Prostate gland (tissue), 2 donors: ENCODE measurements around the gene CCER1. TPM values are rescaled to one million over a fixed set of nuclear protein-coding genes. Genes with fewer than 3 reads are reported as not detected.

ENCODE experiments used
- DNase-seq: peaks from one replicate; pipeline ENCODE4 v3.0.0-alpha.2; 2019; ENCODE audit warnings: low spot score
- H3K27ac ChIP-seq, 2 donors: fragments of 200-600 bp; sonication (generic); 2 replicates each; pipeline ENCODE4 v1.5.1; 2017 to 2019
- H3K27me3 ChIP-seq: fragments of 200-600 bp; sonication (generic); replicated peaks from 2 replicates; pipeline ENCODE4 v1.5.1; 2019; ENCODE audit not compliant: insufficient read depth
- H3K36me3 ChIP-seq, 2 donors: fragments of 200-600 bp; sonication (generic); 1 replicate in 1 of 2; 2 replicates in 1 of 2; pipeline versions ENCODE4 v1.5.1 to v1.8.1; 2017 to 2019
- H3K4me1 ChIP-seq: fragments of 200-600 bp; sonication (generic); replicated peaks from 2 replicates; pipeline ENCODE4 v1.5.1; 2019
- H3K4me3 ChIP-seq, 2 donors: fragments of 200-600 bp; sonication (generic); 2 replicates each; pipeline ENCODE4 v1.5.1; 2017 to 2019
- H3K9me3 ChIP-seq: fragments of 200-600 bp; sonication (generic); 2 replicates; pipeline ENCODE4 v1.5.1; 2017
- CTCF ChIP-seq, 4 experiments: fragments of 200-600 bp in 2 of 4; fragments of 450-650 bp in 2 of 4; sonication (generic) in 2 of 4; IDR thresholded peaks; 1 replicate in 3 of 4; 2 replicates in 1 of 4; pipeline ENCODE4 v1.5.1; 2016 to 2019; ENCODE audit warnings: antibody characterized with exemption in 4 of 4, mild to moderate bottlenecking in 2 of 4, moderate library complexity in 2 of 4
- POLR2A ChIP-seq: fragments of 450-650 bp; IDR thresholded peaks from one replicate; pipeline ENCODE4 v1.6.1; 2016; ENCODE audit warnings: antibody characterized with exemption, mild to moderate bottlenecking
- POLR2AphosphoS5 ChIP-seq: sonication (generic); formaldehyde crosslinking; IDR thresholded peaks from one replicate; pipeline ENCODE4 v1.6.1; 2017; ENCODE audit warnings: antibody characterized with exemption
- WGBS: methylation state at CpG from one replicate; pipeline ENCODE4 v1.1.5; 2018; 5-methylcytosine and 5-hydroxymethylcytosine counted together
- intact Hi-C: fragments of 100-400 bp; cut with DNase I; formaldehyde crosslinking; loops from one replicate; pipeline ENCODE4 v1.14.2; 2022
- total RNA-seq, 2 donors: library from RNA; depleted of rRNA; stranded (reverse); fragments of >200 nt; gene quantifications; one replicate each; pipeline ENCODE4 v1.1.0, GENCODE V29; 2016

Gene CCER1
- total RNA-seq, 2 donors from 2014 or later, result 3.0 TPM; not detected in 1

GRCh38 chr12:90995010-90995409 is 40.0 kb upstream of the CCER1 start:
- Histone ChIP-seq H3K4me1 (no peaks in the 10 kb centered on the region), H3K27me3 (no peaks in the 10 kb centered on the region), H3K36me3 (no peaks in the 10 kb centered on the region), H3K4me3 (no peak overlapping the region), H3K27ac (no peak overlapping the region), H3K9me3 (no peaks in the 10 kb centered on the region)
- no peak for TF ChIP-seq POLR2A
- no peak for TF ChIP-seq CTCF (IDR thresholded peaks at IDR 0.05)
- TF ChIP-seq POLR2AphosphoS5, result no peak
- WGBS, result 32% methylated on average over 2 of the region's 2 CpGs
- intact Hi-C loops, result no loop called here
- no peak for DNase-seq

DNA sequence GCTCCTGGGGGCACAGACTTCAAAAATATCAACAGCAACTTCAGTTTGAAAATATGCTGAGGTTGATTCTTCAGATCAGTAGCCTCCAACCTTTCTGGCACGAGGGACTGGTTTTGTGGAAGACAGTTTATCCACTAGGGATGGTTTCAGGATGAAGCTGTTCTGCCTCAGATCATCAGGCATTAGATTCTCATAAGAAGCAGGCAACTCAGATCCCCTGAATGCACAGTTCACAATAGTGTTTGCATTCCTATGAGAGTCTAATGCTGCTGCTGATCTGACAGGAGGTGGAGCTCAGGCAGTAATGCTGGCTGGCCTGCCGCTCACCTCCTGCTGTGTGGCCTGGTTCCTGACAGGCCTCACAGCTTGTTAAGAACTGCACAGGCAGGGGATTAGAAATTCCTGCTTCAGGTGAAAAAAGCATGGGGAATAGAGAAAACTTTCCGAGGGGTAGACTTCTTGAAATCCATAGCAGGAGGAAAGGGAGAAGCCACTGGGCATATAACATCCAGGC is 37.0 kb upstream of the CCER1 start:
- WGBS, result 91% methylated on average over 3 of the region's 3 CpGs
- no peaks in the 10 kb centered on the region for H3K27me3 ChIP-seq
- H3K27ac ChIP-seq, result no peak overlapping the region
- TF ChIP-seq POLR2A (no peak), CTCF (IDR thresholded peaks at IDR 0.05) (no peak), POLR2AphosphoS5 (no peak)
- no peaks in the 10 kb centered on the region for H3K4me1 ChIP-seq
- intact Hi-C loops, result no loop called here
- H3K9me3 ChIP-seq, result no peaks in the 10 kb centered on the region
- H3K36me3 ChIP-seq, result no peaks in the 10 kb centered on the region
- H3K4me3 ChIP-seq, result no peak overlapping the region
- no peak for DNase-seq

DNA sequence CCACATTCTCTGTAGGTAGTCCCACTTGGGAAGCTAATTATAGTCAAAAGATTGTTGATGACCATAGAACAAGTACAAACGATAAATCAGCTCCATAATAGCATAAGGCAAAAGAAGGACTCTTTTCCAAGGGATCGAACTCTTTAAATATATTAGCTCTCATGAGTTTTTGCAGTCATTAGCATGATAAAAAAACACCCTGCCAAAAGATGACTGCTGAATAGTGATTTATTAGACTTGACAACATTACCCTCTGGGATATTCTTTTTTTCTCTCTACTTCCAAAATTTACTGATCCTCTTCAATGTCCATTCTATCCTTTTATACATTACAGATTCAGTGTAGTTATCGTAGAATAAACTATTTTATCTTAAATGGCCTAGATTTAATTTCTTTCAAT is 35.6 kb upstream of the CCER1 start:
- 61% methylated on average over 3 of the region's 3 CpGs for WGBS
- Histone ChIP-seq H3K27me3 (no peaks in the 10 kb centered on the region), H3K4me1 (no peaks in the 10 kb centered on the region), H3K27ac (no peak overlapping the region), H3K4me3 (no peak overlapping the region), H3K36me3 (no peaks in the 10 kb centered on the region), H3K9me3 (no peaks in the 10 kb centered on the region)
- intact Hi-C loops, result no loop called here
- TF ChIP-seq POLR2AphosphoS5, result no peak
- no peak for TF ChIP-seq CTCF (IDR thresholded peaks at IDR 0.05)
- no peak for DNase-seq

DNA sequence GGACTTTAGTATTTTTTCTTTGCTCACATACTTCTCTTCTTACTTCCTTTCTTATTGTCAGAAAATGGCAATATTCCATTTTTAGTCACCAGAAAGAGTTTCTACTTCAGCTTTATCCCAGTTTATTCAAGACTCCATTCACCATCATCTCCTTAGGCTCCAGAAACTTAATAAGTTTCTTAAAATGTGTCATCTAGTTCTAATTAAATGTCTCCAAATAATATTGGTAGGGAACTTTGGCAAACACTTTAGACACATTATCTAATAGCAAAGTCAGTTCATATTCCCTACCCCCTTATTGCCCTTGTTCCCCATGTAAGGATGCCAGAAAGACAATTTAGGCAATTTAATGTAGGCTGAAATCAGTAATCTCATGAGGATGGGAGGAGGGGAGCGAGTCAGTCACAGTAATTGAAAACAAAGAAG is 34.7 kb upstream of the CCER1 start:
- 84% methylated on average over 1 of the region's 1 CpG for WGBS
- no peaks in the 10 kb centered on the region for H3K36me3 ChIP-seq
- intact Hi-C loops, result no loop called here
- no peak for DNase-seq
- H3K4me3 ChIP-seq, result no peak overlapping the region
- H3K27ac ChIP-seq, result no peak overlapping the region
- H3K27me3 ChIP-seq, result no peaks in the 10 kb centered on the region
- no peaks in the 10 kb centered on the region for H3K4me1 ChIP-seq
- no peak for TF ChIP-seq CTCF (IDR thresholded peaks at IDR 0.05)
- H3K9me3 ChIP-seq, result no peaks in the 10 kb centered on the region

DNA sequence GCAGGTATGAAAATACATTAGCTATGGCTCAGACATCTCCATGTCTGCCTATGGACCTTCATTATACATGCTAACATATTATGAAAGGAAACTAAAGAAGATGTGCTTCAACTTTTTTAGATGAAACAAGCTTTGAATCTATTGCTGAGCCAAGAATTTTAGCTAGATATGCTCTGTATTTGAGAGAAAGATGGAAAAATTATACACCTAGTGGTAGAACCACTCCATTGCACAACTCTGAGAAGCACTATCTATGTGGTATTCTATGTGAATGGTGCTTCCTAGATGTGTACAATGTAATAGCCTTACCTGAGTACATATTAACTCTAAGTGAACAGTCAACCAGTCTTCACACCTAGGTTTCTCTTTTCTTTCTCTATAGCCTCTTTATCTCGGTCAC is 32.5 kb upstream of the CCER1 start:
- intact Hi-C loops, result no loop called here
- Histone ChIP-seq H3K27ac (no peak overlapping the region), H3K27me3 (no peaks in the 10 kb centered on the region), H3K36me3 (no peaks in the 10 kb centered on the region), H3K9me3 (no peaks in the 10 kb centered on the region), H3K4me1 (no peaks in the 10 kb centered on the region), H3K4me3 (no peak overlapping the region)
- no peak for DNase-seq
- WGBS, result 100% methylated on average over 1 of the region's 1 CpG
- TF ChIP-seq POLR2AphosphoS5, result no peak
- no peak for TF ChIP-seq CTCF (IDR thresholded peaks at IDR 0.05)
- no peak for TF ChIP-seq POLR2A
